ENCODE results near the gene GPR141. TPM values are rescaled to one million over a fixed set of nuclear protein-coding genes. Genes with fewer than 3 reads are reported as not detected.

The GPR141 gene
- total and polyA plus RNA-seq, 9 of the 15 experiments (the other 6 are each of a cell fraction or from before 2014, with no cell fraction given), result not detected

GRCh38 chr7:37670436-37670835, 13.1 kb upstream of the GPR141 start (continued):
- TF ChIP-seq PRDM10 (IDR thresholded peaks at IDR 0.05; ENCODE audit: partially characterized antibody) (no peak), KDM4B (IDR thresholded peaks at IDR 0.05; ENCODE audit: borderline replicate concordance in 2 of 2, low read depth in 1 of 2) (no peak), CREBBP (IDR thresholded peaks at IDR 0.05; ENCODE audit: low read depth, low read length) (no peak), ZKSCAN1 (IDR thresholded peaks at IDR 0.05; ENCODE audit: low read depth, low read length) (no peak), MAZ (CRISPR knock-in tag; conservative IDR thresholded peaks at IDR 0.05 in 1 of 2, IDR thresholded peaks at IDR 0.05 in 1 of 2) (no peak), MAX (CRISPR knock-in tag; IDR thresholded peaks at IDR 0.05) (no peak), U2AF2 (optimal IDR thresholded peaks at IDR 0.05; ENCODE audit: low read depth, low read length) (no peak), EHMT2 (IDR thresholded peaks at IDR 0.05) (no peak), ZBTB8A (IDR thresholded peaks at IDR 0.05; ENCODE audit: partially characterized antibody) (no peak), SAFB2 (IDR thresholded peaks at IDR 0.05; ENCODE audit: borderline replicate concordance, low read depth, low read length, severe bottlenecking) (no peak), ELF2 (CRISPR knock-in tag; IDR thresholded peaks at IDR 0.05) (no peak), USF1 (CRISPR knock-in tag; IDR thresholded peaks at IDR 0.05) (no peak)

Data from K562 (cell line).